ENCODE measurements around the gene SKI. TPM values are rescaled to one million over a fixed set of nuclear protein-coding genes. Genes with fewer than 3 reads are reported as not detected.

Gene SKI
- total RNA-seq, 2 experiments from 2014 or later: 286 to 324 TPM

- H3K9me3 ChIP-seq (ENCODE audit: control insufficient read depth in 1 of 2, insufficient read depth in 1 of 2, low read length in 2 of 2): no peaks in the 10 kb centered on the region
- Mint-ChIP-seq H3K9me3 (no peaks in the 10 kb centered on the region), H3K27me3 (no peaks in the 10 kb centered on the region), H3K36me3 (ENCODE audit: low read depth) (peaks cover 72% of the 10 kb centered on the region), H3K4me3 (peak overlapping the region; percentile 62), H3K27ac (peak overlapping the region; percentile 99), H3K4me1 (ENCODE audit: low read depth) (peaks cover 89% of the 10 kb centered on the region)
- no peak overlapping the region for H3K4me3 ChIP-seq (ENCODE audit: low read length)
- peaks cover 25% of the 10 kb centered on the region for H3K36me3 ChIP-seq (ENCODE audit: insufficient read depth, low read length)
- intact Hi-C loops (cut with DNase I, micrococcal nuclease): no loop called here
- no peaks in the 10 kb centered on the region for H3K27me3 ChIP-seq (ENCODE audit: control insufficient read depth in 1 of 2, insufficient read depth in 2 of 2, low read length in 2 of 2)
- ATAC-seq (ENCODE audit: poor library complexity): no peak
- no peak overlapping the region for H3K27ac ChIP-seq (ENCODE audit: low read depth in 1 of 2, low read length in 2 of 2)
- POLR2A ChIA-PET: no interaction called here
- peaks cover 100% of the 10 kb centered on the region for H3K4me1 ChIP-seq (ENCODE audit: insufficient read depth, low read length)
- TF ChIP-seq CTCF (IDR thresholded peaks at IDR 0.05): no peak
- DNase-seq: no peak
- CTCF ChIA-PET: no interaction called here
Observed at GRCh38 chr1:2292725-2293450, 64.8 kb downstream of the SKI start.

GRCh38 chr1:2294033-2294724 lies 66.1 kb downstream of the SKI start:
- Mint-ChIP-seq H3K27ac (peak overlapping the region; percentile 99), H3K36me3 (ENCODE audit: low read depth) (peaks cover 72% of the 10 kb centered on the region), H3K27me3 (no peaks in the 10 kb centered on the region), H3K9me3 (no peaks in the 10 kb centered on the region), H3K4me1 (ENCODE audit: low read depth) (peaks cover 89% of the 10 kb centered on the region), H3K4me3 (peak overlapping the region; percentile 79)
- POLR2A ChIA-PET: interaction anchor here (1.5 kb wide), 1 partner anchor 38 kb away, joined by 4 read pairs; no protein-coding TSS in a partner anchor
- H3K27me3 ChIP-seq (ENCODE audit: control insufficient read depth in 1 of 2, insufficient read depth in 2 of 2, low read length in 2 of 2): no peaks in the 10 kb centered on the region
- no peak for TF ChIP-seq CTCF (IDR thresholded peaks at IDR 0.05)
- ATAC-seq (ENCODE audit: poor library complexity): no peak
- H3K4me3 ChIP-seq (ENCODE audit: low read length): no peak overlapping the region
- peaks cover 30% of the 10 kb centered on the region for H3K36me3 ChIP-seq (ENCODE audit: insufficient read depth, low read length)
- peaks cover 100% of the 10 kb centered on the region for H3K4me1 ChIP-seq (ENCODE audit: insufficient read depth, low read length)
- no peak for DNase-seq
- H3K9me3 ChIP-seq (ENCODE audit: control insufficient read depth in 1 of 2, insufficient read depth in 1 of 2, low read length in 2 of 2): no peaks in the 10 kb centered on the region
- CTCF ChIA-PET: no interaction called here
- intact Hi-C loops (cut with DNase I, micrococcal nuclease): no loop called here
- no peak overlapping the region for H3K27ac ChIP-seq (ENCODE audit: low read depth in 1 of 2, low read length in 2 of 2)

- TF ChIP-seq CTCF (IDR thresholded peaks at IDR 0.05): no peak
- Histone ChIP-seq H3K27ac (ENCODE audit: low read depth in 1 of 2, low read length in 2 of 2) (no peak overlapping the region), H3K4me3 (ENCODE audit: low read length) (no peak overlapping the region), H3K9me3 (ENCODE audit: control insufficient read depth in 1 of 2, insufficient read depth in 1 of 2, low read length in 2 of 2) (no peaks in the 10 kb centered on the region), H3K4me1 (ENCODE audit: insufficient read depth, low read length) (peaks cover 100% of the 10 kb centered on the region), H3K36me3 (ENCODE audit: insufficient read depth, low read length) (peaks cover 30% of the 10 kb centered on the region), H3K27me3 (ENCODE audit: control insufficient read depth in 1 of 2, insufficient read depth in 2 of 2, low read length in 2 of 2) (no peaks in the 10 kb centered on the region)
- ChIA-PET POLR2A (interaction anchor here (1.5 kb wide), 1 partner anchor 39 kb away, joined by 4 read pairs; no protein-coding TSS in a partner anchor), CTCF (no interaction called here)
- Mint-ChIP-seq H3K4me1 (ENCODE audit: low read depth) (peaks cover 90% of the 10 kb centered on the region), H3K4me3 (peak overlapping the region; percentile 79), H3K27ac (peak overlapping the region; percentile 99), H3K27me3 (no peaks in the 10 kb centered on the region), H3K36me3 (ENCODE audit: low read depth) (peaks cover 70% of the 10 kb centered on the region), H3K9me3 (no peaks in the 10 kb centered on the region)
- DNase-seq (no peak), ATAC-seq (ENCODE audit: poor library complexity) (no peak)
- intact Hi-C loops (cut with DNase I, micrococcal nuclease): no loop called here
Observed at GRCh38 chr1:2294725-2295078, 66.6 kb downstream of the SKI start.

Data from CD4-positive, alpha-beta T cell (primary cell).